HG02870 (cell line): ENCODE data around the gene CLN6.
"Not testable (repeated sequence)": the region's sequence is repeated elsewhere in the genome, so short reads cannot be mapped to it uniquely, and the experiment has no call there.

Experiments used
- ATAC-seq: cut with Tn5 transposase; IDR thresholded peaks from one replicate; pipeline ENCODE4 v1.9.1; 2021; ENCODE audit warnings: mild to moderate bottlenecking, moderate library complexity; ENCODE audit not compliant: unreplicated experiment

Gene CLN6

DNA sequence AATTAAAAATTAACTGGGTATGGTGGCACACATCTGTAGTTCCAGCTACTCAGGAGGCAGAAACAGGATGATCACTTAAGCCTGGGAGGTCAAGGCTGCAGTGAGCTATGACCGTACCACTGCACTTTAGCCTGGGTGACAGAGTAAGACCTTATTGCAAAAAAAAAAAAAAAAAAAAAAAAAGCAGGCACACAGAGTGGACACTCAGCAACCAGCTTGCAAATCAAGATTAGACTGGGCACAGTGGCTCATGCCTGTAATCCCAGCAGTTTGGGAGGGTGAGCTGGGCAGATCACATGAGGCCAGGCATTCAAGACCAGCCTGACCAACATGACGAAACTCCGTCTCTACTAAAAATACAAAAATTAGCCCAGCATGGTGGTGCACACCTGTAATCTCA lies 5.4 kb downstream of the CLN6 start:
- ATAC-seq, result no peak

DNA sequence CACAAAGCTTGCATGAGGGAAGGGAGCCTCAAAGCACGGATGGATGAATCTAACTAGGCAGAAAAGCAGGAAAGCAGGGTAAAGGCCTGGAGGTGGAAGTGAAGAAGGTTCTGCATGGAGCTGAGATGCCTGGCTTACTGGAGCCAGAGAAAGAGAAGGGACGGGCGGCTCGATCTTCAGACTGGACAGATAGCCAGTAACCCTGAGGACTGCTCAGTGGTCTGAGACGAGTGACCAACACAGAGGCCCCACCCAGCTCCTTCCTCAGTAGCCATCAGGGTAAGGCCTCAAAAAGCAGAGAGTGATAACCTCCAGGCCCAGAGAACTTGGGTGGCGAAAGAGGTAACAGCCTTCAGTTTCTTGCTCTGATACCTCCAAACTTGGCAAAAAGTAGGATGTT lies 6.4 kb downstream of the CLN6 start:
- no peak for ATAC-seq

DNA sequence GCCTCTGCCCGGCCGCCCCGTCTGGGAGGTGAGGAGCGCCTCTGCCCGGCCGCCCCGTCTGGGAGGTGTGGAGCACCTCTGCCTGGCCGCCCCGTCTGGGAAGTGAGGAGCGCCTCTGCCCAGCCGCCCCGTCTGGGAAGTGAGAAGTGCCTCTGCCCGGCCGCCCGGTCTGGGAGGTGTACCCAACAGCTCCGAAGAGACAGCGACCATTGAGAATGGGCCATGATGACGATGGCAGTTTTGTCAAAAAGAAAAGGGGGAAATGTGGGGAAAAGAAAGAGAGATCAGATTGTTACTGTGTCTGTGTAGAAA lies 7.1 kb downstream of the CLN6 start:
- not testable (repeated sequence) for ATAC-seq

DNA sequence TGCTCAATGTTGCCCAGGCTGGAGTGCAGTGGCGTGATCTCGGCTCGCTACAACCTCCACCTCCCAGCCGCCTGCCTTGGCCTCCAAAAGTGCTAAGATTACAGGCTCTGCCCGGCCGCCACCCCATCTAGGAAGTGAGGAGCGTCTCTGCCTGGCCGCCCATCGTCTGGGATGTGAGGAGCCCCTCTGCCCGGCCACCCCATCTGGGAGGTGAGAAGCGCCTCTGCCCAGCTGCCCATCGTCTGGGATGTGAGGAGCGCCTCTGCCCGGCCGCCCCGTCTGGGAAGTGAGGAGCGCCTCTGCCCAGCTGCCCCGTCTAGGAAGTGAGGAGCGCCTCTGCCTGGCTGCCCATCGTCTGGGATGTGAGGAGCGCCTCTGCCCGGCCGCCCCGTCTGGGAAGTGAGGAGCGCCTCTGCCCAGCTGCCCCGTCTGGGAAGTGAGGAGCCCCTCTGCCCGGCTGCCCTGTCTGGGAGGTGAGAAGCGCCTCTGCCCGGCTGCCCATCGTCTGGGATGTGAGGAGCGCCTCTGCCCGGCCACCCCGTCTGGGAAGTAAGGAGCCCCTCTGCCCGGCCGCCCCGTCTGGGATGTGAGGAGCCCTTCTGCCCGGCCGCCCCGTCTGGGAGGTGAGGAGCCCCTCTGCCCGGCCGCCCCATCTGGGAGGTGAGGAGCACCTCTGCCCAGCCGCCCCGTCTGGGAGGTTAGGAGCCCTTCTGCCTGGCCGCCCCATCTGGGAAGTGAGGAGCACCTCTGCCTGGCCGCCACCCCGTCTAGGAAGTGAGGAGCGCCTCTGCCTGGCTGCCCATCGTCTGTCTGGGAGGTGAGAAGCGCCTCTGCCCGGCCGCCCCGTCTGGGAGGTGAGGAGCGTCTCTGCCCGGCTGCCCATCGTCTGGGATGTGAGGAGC lies 7.7 kb downstream of the CLN6 start:
- not testable (repeated sequence) for ATAC-seq

DNA sequence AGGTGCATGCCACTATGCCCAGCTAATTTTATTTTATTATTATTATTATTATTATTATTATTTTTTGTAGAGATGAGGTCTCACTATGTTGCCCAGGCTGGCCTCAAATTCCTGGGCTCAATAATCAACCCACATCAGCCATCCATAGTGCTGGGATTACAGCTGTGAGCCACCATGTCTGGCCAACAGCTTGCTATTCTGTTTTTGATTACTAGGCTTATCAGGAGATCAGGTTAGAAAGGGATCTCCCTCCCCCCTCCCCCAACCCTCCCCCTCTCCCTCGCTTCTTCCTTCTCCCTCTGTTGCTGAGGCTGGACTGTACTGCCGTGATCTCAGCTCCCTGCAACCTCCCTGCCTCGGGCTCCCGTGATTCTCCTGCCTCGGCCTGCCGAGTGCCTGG lies 8.6 kb downstream of the CLN6 start:
- no peak for ATAC-seq

DNA sequence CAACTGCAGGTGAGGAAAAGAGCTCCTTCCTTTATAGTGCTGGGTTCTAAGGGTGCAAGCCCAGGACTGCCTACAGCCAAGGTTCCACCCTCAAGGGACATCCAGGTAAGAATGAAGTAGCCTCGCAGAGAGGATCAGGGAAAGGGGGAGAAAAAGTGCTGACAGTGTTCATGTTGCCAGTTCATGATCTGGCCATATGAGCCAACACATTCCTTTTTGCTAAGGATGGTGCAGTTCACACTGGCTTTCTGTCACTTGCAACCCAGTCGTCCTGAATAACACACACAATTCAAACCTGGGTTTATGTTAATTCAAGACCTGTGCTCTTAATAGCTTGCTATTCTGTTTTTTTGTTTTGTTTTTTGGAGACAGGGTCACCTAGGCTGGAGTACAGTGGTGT lies 9.0 kb downstream of the CLN6 start:
- ATAC-seq, result no peak

DNA sequence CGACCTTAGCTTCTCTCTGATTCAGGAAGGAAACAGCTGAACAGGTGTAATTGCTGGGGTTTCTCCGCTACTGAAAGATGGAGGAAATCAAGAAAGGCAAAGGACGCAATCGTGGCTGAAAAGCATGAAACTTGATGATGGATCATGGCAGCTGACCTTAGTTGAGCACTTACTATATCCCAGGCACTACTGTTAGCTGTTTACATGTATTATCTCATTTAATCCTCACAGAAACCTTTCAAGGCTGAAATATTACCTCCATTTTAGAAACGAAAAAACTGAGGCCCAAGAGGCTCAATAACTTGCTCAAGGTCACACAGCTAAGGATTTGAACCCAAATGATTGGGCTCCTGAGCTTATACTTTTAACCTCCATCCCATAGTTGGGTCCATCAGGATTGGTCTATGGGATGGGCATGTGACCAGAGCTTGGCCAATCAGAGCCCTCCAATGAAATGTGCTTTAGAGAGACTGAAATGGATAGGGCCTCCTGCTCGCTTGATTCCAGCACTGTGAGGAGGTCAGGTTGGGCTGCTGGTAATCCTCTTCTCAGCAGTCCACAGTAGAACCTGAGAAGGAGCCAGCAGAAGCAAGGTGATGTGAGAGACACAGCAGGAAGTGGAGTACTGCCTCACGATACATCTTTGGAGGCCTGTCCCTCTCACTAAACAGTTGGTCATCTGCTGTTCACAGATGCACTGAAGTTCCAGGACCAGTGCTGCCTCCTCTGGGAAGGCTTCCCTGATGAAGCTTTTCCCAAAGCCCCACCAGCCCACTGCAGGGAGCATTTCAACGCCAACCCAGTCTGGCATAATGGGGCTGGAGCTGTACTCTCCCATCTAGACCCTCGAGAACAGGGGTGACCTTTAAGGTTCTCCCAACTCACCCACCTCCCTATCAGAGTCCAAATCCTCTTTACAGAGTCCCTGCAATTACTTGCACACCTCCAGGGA lies 10.4 kb downstream of the CLN6 start:
- ATAC-seq, result no peak

DNA sequence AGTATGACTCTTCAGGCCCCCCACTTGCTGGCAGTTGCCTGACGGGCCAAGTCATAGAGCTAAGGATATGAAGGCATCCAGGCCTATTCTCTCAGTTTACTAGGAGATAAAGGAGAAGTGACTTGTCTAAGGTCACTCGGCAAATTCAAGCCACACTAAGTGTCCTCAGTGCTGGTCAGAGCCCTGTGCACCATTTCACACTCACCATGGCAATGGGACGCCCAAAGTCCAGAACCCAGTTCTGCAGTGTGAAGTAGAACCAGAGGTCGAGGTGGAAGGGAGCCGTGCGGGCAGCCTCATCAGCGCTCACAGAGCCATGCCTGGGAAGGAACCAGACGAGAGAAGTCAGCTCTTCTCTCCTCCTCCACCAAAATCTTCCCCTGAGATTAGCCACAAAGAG lies 11.2 kb downstream of the CLN6 start:
- ATAC-seq, result no peak

DNA sequence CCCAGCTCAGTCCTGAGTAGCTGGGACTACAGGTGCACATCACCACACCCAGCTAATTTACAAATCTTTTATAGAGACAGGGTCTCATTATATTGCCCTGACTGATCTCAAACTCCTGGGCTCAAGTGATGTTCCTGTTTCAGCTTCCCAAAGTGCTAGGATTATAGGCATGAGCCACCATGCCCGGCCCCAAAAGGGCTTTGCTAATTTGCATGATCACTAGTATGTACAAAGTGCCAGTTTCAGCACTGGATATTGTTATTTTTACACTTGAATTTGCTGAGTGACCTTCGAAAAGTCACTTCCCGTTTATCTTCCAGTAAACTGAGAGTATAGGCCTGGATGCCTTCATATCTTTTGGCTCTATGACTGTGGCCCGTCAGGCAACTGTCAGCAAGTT lies 12.2 kb downstream of the CLN6 start:
- ATAC-seq, result no peak

DNA sequence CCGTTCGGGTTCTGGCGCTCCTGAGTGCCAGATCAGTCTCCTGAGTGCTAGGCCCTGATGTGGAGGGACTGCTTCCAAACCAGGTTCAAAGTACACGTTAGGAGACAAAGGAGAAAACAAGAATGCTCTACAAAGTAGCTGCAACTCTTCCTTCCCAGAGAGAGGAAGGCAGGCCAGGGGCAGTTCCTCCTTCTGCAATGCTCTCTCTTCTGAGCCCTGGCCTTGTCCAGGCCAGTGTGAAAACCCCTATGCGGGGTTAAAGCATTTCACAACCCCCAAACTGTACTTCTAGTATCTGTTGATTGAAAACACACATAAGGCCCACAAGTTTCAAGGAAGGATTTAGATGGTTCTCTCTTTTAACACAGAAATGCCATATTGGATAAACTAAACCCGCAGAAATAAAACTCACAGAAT lies 14.7 kb downstream of the CLN6 start:
- ATAC-seq, result no peak

DNA sequence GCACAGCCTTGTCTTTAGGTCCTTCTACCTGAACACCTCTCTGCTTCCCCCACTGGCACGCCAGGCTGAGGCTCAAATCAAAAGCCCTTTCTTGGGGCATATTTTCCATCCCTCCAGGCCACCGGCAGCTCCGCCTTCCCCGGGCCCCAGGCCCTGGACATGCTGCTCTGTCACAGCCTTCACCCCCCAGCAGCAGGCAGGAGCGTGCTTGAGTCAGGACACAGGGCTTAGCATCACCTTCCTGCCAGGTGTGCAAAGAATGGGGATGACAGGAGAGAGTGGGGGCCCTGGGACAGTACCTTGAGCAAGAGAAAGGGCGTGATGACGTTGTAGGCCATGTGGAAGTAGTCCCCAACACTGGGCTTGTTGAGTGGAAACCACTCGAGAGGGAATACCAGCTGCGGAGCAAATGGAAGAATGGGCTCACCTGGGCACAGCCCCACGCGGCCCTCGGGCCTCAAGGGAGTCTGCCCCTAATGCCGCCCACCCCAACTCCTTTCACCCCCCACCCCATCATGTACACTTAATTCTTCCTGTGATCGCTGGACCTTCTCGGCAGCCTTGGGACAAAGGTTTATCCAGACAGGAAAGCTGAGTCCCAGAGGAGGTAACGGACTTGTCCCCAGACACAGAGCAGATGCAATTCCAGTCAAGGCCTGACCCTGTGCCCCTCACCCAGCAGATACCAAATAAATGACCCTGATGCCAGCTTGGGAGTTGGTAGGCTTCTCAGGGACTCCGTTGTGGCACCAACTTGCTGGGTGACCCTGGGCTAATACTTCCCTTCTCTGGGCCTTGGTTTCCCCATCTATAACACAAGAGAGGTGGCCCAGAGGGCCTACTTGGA lies 15.3 kb downstream of the CLN6 start:
- no peak for ATAC-seq

DNA sequence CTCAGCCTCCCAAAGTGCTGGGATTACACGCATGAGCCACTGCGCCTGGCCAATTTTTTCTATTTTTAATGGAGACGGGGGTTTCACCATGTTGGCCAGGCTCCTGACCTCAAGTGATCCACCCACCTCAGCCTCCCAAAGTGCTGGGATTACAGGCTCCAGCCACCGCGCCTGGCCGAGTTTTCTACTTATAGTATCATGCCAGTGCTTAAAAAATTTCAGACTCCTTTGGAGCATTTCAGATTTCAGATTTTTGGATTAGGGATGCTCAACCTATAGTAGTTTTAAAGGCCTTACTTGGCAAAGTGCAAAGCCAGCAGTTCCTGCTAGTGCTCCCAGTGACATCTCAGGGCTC lies 16.1 kb downstream of the CLN6 start:
- ATAC-seq, result not testable (repeated sequence)

DNA sequence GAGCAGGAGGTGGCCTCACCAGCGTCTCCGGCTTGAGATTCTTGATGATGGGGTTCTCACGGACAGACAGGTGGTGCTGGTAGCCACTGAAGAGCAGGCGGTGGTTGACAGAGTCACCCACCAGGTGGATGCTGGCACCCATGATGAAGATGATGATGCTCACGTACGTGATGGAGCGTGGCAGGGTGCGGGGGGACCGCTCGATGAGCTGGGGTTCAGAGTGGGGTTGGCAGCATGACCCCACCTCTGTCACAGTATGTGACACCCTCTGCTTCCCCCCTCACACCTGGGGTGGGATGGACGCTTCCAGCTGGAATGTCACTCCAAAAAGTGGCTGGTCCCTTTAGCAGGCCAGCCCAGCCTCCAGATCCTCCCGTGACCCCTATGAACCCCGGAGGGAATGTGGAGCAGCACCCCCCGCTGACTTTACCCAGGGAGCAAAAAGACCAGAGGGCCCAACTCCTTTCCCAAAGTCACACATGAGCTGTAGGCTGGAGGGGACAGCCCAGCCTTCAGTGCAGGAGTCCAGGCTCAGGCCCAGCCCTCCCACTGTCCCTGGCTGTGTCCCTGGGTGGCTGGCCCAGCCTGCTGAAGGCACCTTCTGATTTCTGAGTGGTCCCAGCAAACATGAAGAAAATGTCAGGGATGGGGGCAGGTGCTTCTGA lies 17.7 kb downstream of the CLN6 start:
- no peak for ATAC-seq

DNA sequence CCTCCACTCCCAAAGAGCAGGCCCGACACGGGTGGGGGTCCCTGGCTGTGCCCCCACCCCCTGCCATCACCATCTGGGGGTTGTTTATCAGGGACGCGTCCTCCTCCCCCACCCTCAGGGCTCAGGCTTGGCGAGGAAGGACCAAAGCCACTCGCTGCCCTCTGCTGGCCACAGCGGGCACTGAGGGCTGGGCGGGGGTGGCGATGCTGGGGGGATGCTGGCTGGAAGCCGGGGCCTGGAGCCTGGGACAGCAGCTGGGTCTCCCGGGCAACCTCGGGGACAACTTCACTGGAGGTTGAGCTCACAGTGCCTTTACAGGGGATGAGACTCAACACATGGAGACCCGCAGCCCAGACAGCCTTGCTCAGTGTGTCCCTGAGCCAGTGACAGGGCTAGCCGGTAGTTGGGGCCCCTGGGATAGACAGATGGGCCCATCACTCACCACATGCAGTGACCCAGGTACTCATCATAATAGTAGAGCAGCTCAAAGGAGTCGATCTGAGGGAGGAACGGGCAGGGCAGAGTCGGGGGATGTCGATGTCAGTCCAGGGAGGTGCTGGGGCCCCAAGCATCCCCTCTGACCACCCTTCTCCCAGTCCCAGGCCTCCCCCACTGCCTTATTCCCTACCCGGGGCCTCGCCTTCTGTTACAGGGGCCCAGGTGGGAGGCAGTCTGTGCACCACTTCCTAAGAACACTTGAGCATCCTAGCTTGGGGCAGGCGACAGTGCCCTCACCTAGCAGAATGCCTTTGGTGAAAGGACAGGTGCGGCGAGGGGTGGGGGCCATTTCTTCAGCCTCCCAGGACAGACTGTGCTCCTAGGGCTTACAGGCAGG lies 18.5 kb downstream of the CLN6 start:
- no peak for ATAC-seq

DNA sequence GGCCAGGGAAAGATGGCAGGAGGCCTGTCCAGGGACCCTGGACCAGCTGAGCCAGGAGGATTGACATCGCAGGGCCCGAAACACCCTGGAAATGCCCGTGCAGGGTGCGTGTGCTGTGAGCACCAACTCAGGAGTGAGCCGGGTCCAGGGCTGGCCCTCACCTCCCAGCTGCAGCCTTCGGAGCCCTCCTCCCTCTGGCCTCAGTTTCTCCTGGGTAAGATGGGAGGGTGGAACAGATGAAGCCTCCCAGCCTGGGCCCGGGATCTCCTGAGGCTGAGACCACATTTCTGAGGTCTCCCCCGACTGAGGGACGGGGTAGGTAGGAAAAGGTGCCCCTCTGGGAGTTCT lies 19.1 kb downstream of the CLN6 start:
- no peak for ATAC-seq

DNA sequence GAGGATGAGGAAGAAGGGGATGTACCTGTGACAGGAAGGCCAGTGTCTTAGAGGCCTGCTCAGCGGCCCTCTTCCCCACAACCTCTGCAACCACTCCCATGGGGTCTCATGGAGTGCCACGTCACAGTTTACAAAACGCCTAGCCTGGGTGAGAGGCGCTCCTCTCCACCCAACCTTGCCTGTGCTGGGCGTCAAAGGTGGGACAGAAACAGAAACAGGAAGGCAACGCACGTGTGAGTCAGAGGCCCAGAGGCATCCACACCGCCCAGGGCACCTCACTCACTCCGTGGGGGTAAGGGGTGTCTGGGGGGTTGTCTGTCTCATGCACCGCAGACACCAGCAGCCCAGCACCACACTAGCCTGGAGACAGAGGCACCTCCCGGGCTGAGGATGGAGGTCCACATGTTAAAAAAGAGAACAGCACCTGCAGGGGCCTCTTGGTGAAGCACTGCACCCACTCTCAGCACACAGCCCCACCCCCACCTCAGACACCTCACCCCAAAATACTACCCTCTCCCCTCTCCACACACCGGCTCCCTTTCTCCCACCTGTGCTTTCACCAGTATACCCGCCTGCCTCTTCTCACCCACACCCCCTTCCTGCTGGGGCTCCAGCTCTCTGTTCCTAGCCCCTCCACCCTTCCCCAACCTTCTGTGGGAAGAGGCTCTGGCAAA lies 19.7 kb downstream of the CLN6 start:
- ATAC-seq, result peak; percentile 47

DNA sequence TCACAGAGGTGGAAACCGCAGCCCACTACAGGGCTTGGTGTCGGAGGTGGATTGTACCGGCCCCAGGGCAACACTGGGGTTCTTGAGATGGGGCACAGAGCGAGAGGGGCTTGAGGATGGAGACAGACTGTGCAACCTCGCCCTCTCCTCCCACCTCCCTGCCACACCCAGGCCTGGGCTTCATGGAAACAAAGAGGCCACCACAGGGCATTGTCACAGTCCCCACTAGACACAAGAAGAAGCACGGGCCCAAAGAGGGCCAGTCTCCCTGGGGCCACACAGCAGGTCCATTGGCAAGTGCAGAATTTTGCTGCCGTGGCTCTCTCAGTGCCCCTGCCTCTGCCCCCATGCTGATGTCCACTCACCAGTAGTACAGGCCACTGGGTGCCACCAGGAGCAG lies 20.3 kb downstream of the CLN6 start:
- no peak for ATAC-seq

DNA sequence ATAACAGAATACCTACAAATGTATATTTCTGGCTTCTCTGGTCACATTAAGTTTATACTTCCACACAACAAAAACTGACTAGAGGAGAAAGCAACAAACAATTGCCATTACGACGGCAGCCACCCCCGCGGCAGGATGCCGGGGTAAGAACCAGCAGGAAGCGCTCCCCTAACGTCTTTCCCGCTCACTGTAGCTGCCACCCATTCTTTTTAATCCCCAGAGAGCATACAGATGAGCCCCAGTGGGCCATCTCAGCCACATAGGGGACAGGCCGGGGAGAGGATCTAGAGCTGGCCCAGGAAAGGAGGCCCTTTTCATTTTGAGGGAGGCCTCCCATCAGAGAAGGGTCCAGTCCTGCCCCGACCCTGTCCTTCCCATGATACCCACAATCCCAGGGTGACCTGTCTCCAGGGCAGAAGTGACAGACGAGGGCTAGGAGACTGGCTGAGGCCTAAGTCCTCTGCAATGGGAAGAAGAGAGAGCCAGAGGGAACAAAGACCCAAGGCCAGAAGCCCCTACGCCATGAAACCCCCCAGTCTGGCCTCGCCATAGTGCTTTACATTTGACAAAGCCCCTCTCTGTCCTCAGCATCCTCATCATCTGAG lies 20.8 kb downstream of the CLN6 start:
- no peak for ATAC-seq

DNA sequence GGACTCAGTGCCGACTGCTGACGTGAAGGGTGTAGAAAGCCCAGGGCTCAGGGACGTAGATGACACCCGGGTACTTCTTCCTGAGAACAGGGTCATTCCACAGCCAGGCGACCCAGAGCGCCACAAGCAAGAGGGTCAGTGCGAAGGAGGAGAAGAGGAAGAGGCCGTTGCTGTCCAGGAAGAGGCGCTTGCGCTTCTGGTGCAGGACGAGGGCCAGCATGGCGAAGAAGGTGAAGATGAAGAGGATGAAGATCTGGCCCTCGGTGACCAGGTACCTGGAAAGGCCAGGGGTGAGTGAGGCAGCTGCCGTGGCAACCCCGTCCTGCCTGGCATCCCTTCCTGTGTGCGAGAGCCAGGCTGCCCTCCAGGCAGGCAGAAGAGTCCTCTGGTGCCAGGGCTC lies 21.4 kb downstream of the CLN6 start:
- no peak for ATAC-seq
